ENCODE data around the gene TACR3.

TACR3 gene, protein sequence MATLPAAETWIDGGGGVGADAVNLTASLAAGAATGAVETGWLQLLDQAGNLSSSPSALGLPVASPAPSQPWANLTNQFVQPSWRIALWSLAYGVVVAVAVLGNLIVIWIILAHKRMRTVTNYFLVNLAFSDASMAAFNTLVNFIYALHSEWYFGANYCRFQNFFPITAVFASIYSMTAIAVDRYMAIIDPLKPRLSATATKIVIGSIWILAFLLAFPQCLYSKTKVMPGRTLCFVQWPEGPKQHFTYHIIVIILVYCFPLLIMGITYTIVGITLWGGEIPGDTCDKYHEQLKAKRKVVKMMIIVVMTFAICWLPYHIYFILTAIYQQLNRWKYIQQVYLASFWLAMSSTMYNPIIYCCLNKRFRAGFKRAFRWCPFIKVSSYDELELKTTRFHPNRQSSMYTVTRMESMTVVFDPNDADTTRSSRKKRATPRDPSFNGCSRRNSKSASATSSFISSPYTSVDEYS

DNA sequence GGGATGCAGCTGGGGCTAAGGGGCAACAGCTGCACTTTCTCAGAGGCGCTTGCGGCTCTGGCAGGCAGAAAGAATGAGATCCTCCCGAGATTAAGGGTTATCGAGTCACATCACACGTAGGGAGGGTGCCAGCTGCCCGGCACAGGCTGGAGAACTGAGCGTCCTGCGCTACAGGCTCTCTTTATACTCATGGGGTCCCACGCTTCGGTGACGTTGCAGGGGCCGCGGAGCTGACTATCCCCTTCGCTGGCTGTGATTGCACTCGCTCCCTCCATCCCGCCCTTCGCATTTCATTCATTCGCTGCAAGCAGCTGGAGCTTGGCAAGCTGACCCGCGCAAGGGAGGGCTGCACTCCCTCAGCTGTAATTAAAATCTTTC lies at the start of gene TACR3:
TSS of gene TACR3 (minus strand) at position 156 of the 378 bp plus-strand sequence. CDS start 310 bp downstream, outside the sequence.
- H3K27ac ChIP-seq, result no peak within 1 kb of the TSS
- no peaks in the 10 kb centered on the region for H3K36me3 ChIP-seq (ENCODE audit: control insufficient read depth, insufficient read depth, low read length)
- TF ChIP-seq CTCF (IDR thresholded peaks at IDR 0.05), result no peak
- no peak within 1 kb of the TSS for H3K4me2 ChIP-seq (ENCODE audit: low read length)
- peak within 1 kb of the TSS; percentile 9 for H3K4me3 ChIP-seq (ENCODE audit: low read depth, low read length)
- no peaks in the 10 kb centered on the region for H3K27me3 ChIP-seq (ENCODE audit: control insufficient read depth, insufficient read depth, low read length)
- no peaks in the 10 kb centered on the region for H3K4me1 ChIP-seq
- H3K79me2 ChIP-seq, result no peaks in the 10 kb centered on the region
- no peak within 1 kb of the TSS for H3K9ac ChIP-seq
- H3K9me3 ChIP-seq (ENCODE audit: control insufficient read depth, low read length), result no peaks in the 10 kb centered on the region
- no peak within 1 kb of the TSS for H2AFZ ChIP-seq

DNA sequence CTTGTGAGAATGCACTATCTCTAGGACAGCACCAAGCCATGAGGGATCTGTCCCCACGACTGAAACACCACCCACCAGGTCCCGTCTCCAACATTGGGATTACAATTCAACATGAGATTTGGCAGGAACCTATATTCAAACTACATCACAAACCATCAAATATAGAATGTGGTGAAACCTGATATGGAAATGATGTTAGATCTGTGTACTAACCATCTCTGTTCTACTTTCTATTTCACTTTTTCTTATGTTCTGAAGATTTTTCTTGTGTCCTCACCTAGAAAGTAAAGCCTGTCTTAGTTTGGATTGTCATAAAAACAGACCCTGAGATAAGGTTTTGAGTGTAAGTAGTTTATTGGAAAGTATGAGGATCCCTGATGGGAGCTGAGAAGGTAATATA lies 37.8 kb upstream of the TACR3 start:
- no peaks in the 10 kb centered on the region for H3K27me3 ChIP-seq (ENCODE audit: control insufficient read depth, insufficient read depth, low read length)
- no peak overlapping the region for H3K4me2 ChIP-seq (ENCODE audit: low read length)

GRCh38 chr4:103756741-103757140 lies 37.0 kb upstream of the TACR3 start:
- no peak overlapping the region for H3K4me3 ChIP-seq (ENCODE audit: low read depth, low read length)
- no peak overlapping the region for H3K4me2 ChIP-seq (ENCODE audit: low read length)

More for the DNA sequence above, 37.8 kb upstream of the TACR3 start:
- no peak overlapping the region for H3K27ac ChIP-seq
- H3K4me1 ChIP-seq, result no peaks in the 10 kb centered on the region
- H3K9me3 ChIP-seq (ENCODE audit: control insufficient read depth, low read length), result no peaks in the 10 kb centered on the region
- H3K4me3 ChIP-seq (ENCODE audit: low read depth, low read length), result no peak overlapping the region
- no peak overlapping the region for H2AFZ ChIP-seq
- no peaks in the 10 kb centered on the region for H3K36me3 ChIP-seq (ENCODE audit: control insufficient read depth, insufficient read depth, low read length)
- no peaks in the 10 kb centered on the region for H3K79me2 ChIP-seq
- H3K9ac ChIP-seq, result no peak overlapping the region
- TF ChIP-seq CTCF (IDR thresholded peaks at IDR 0.05), result no peak

GRCh38 chr4:103754844-103755243 lies 35.1 kb upstream of the TACR3 start:
- H3K4me2 ChIP-seq (ENCODE audit: low read length), result no peak overlapping the region
- no peak overlapping the region for H3K27ac ChIP-seq
- no peaks in the 10 kb centered on the region for H3K9me3 ChIP-seq (ENCODE audit: control insufficient read depth, low read length)
- no peaks in the 10 kb centered on the region for H3K4me1 ChIP-seq
- H3K9ac ChIP-seq, result no peak overlapping the region
- no peaks in the 10 kb centered on the region for H3K27me3 ChIP-seq (ENCODE audit: control insufficient read depth, insufficient read depth, low read length)
- no peak for TF ChIP-seq CTCF (IDR thresholded peaks at IDR 0.05)
- H3K36me3 ChIP-seq (ENCODE audit: control insufficient read depth, insufficient read depth, low read length), result no peaks in the 10 kb centered on the region
- no peaks in the 10 kb centered on the region for H3K79me2 ChIP-seq
- H2AFZ ChIP-seq, result no peak overlapping the region
- H3K4me3 ChIP-seq (ENCODE audit: low read depth, low read length), result no peak overlapping the region

More at GRCh38 chr4:103756741-103757140, 37.0 kb upstream of the TACR3 start:
- Histone ChIP-seq H3K9me3 (ENCODE audit: control insufficient read depth, low read length) (no peaks in the 10 kb centered on the region), H3K27me3 (ENCODE audit: control insufficient read depth, insufficient read depth, low read length) (no peaks in the 10 kb centered on the region), H3K4me1 (no peaks in the 10 kb centered on the region), H2AFZ (no peak overlapping the region), H3K9ac (no peak overlapping the region), H3K79me2 (no peaks in the 10 kb centered on the region), H3K36me3 (ENCODE audit: control insufficient read depth, insufficient read depth, low read length) (no peaks in the 10 kb centered on the region), H3K27ac (no peak overlapping the region)
- TF ChIP-seq CTCF (IDR thresholded peaks at IDR 0.05), result no peak
